GM23248 (cell line): ENCODE data around the gene NTRK2.

Source experiments
- EZH2 ChIP-seq: fragments of 200-600 bp; sonication (generic); IDR thresholded peaks from 2 replicates; pipeline ENCODE4 v1.6.1; 2018; ENCODE audit warnings: antibody characterized with exemption, mild to moderate bottlenecking; ENCODE audit not compliant: insufficient read depth, poor library complexity, severe bottlenecking
- EZH2phosphoT487 ChIP-seq: fragments of 200-600 bp; sonication (generic); IDR thresholded peaks from 2 replicates; pipeline ENCODE4 v1.6.1; 2018; ENCODE audit warnings: antibody characterized with exemption, moderate library complexity, mild to moderate bottlenecking, low read depth; ENCODE audit not compliant: insufficient read depth

- TF ChIP-seq EZH2phosphoT487 = no peak
- TF ChIP-seq EZH2 = no peak
Measured at GRCh38 chr9:84940294-84940693, 270.8 kb downstream of the NTRK2 start.
